Activated CD4-positive, alpha-beta T cell treated with anti-CD3 and anti-CD28 coated beads, Interleukin-2, amount 50 U/mL, for 48 hours (primary cell): Measurements from ENCODE around the gene CYLD.

Experiments used
- DNase-seq, 2 experiments: peaks; one replicate each; pipeline ENCODE4 v3.0.0-alpha.2; 2020

Gene CYLD

DNA sequence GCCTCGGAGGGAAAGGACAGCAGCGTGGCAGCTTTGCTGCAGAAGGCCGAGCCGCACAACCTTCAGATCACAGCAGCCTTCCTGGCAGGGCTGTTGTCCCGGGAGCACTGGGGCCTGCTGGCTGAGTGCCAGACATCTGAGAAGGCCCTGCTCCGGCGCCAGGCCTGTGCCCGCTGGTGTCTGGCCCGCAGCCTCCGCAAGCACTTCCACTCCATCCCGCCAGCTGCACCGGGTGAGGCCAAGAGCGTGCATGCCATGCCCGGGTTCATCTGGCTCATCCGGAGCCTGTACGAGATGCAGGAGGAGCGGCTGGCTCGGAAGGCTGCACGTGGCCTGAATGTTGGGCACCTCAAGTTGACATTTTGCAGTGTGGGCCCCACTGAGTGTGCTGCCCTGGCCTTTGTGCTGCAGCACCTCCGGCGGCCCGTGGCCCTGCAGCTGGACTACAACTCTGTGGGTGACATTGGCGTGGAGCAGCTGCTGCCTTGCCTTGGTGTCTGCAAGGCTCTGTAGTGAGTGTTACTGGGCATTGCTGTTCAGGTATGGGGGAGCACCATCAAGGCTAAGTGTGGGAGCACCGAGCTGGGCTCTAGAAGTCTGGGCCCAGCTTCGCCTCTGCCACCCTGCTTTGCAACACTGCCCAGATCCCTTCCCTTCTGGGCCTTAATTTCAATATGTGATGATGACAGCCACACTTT, 29.9 kb upstream of the CYLD start:
- DNase-seq, result no peak

DNA sequence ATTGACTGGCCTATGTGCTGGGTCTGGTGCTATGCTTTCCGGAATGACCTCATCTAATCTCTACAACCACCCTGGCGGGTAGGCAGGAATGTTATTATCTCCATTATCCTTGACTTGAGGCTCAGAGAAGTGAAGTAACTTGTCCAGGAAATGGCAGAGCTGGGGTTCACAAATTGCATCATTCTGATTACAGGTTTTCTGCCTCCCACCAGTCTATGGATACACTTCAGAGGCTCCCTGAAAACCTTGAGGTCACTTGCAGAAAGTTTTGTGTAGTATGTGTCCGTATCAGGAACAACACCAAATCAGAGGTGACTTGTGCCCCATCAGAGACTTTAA, 29.4 kb upstream of the CYLD start:
- DNase-seq, result no peak

DNA sequence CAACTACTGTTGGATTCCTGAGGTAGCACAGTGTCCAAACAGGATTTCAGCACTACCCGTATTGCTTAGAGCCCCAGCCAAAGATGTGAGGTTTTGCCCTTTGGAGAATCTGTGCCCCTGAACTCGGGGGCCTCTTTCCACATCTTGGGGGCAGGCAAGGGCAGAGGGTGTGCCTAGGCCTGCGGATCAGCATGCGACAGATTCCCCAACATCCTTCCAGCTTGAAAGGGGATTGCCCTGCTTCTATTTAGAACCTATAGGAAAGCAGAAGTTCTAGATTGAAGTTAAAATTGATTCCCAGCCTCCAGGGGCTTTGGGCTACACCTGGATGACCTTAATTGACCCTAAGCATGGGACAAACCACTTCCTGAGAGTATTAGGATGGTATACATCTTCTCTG, 28.9 kb upstream of the CYLD start:
- no peak for DNase-seq

DNA sequence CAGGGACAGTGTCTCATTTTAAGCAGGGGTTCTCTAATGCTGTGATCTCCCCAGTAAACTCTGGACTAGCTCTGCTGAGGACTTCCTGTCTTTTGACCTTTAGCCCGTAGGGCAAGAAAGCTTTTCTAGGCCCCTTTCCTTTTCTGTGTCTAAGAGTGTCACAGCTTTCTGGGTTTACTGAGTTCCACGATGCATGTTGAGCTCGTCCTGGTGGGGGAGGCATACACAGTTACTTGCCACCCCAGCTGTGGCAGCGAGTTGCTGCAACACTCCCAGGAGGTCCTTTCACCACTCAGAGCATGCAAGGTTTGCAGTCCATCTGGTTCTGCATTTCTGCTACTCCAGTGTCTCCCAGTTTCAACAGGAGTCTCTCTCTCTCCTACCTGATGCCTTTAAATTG, 24.8 kb upstream of the CYLD start:
- DNase-seq, result no peak

DNA sequence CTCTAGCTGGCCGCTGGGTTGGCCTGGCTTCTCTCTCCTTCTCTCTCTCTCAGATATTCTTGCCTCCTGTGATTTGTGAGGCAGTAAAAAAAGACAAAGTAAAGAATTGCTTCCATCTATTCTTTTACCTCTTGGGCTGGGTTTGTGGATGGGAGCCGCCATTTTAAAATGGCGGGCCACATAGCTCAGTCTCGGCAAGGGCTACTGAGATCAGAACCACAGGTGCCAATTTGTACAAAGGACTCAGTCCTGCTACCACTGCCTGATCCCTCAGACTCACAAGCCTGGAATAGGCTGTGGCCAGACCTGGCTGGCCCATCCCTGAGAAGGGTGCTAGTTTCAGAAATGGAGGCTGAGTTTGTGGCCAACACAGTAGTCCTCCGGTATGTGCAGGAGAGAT, 24.4 kb upstream of the CYLD start:
- no peak for DNase-seq

DNA sequence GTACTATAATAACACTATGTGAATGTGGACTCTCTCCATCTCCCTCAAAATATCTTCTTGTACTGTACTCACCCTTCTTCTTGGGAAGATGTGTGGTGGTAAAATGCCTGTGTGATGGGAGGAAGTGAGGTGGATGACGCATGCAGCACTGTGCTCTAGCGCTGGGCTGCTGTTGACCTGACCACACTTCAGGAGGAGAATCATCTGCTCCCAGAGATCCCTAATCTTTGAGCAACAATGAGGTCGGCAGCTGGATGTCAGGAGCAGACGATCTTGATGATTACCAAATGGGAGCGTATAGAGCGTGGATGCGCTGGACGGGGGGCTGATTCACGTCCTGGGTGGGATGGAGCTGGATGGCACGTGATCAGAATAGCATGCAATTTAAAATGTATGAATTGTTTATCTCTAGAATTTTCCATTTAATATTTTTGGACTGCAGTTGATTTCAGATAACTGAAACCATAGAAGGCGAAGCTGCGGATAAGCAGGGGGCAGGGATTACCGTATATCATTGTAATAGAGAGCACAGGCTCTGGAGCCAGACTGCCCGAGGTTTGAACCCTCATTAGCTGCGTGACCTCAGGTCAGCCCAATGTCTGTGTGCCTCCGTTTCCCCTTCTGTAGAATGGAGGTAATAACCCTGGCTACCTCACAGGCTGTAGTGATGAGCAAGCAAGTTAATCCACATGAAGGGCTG, 23.7 kb upstream of the CYLD start:
- no peak for DNase-seq

DNA sequence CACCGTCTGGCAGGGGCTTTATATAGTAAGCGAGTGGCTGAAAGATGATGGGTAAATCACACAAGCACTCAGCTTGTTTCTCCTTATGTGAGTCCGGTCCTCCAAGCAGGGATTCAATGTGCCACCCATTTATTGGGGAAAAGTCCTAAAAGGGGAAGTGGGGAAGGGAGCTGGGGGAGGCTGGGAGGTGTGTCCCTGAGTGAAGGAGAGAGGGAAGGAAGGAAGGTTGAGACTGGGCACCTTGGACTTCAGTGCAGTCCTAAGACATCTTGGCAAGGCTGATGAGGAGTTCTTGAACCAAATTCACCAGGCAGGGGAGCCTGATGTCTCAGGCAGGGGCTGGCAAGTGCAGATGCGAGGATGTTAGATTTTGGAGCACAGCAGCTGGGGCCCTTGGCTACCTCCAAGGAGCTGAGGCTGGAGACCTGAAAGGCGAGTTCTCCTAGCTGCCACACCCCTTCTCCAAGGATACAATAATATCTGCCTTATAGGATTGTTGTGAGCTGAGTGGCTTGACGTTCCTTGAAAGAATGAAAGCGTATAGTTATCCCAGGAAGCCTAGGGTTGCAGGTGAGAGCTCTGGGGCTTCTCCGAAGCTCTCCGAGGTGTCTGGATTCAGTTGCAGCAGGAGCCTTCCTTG, 23.0 kb upstream of the CYLD start:
- no peak for DNase-seq

DNA sequence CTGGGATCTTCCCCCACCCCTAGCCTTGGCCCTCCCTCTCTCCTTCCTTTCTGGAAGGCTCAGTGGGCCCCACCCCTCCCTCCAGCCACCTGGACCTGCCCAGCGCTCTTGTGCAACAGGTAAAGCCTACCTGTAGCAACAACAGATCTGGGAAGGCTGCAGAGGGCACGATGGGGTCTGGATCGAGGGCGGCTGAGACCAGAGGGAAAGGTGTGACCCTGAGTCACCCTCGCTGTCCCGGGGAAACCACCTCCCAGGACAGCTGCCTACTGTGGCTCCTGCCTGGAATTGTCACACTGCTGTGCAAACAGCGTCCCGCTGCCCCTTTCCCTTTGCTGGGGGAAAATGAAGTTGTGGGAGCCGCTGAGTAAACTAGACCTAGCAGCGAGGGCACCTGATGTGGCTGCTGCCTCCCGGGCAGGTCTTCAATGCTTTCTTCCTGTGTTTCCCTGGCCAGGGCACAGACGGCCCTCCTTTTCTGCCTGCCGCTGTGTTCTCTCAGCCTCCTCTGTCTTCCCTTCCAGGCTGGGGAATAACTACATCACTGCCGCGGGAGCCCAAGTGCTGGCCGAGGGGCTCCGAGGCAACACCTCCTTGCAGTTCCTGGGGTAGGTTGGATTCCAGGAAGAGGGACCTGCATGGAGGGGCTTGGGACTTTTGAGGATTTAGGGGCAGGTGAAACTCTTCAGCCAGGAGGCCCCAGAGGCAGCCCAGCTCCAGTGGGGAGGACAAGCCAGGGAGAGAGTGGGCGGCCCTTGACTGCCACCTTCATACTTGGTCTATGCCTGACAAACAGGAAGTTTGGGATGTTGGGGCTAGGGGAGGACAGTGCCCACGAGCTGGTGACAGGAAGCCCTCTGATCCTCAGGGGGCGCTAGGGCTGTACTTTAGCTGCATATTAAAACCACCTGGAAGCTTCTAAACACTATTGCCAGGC, 22.2 kb upstream of the CYLD start:
- no peak for DNase-seq

DNA sequence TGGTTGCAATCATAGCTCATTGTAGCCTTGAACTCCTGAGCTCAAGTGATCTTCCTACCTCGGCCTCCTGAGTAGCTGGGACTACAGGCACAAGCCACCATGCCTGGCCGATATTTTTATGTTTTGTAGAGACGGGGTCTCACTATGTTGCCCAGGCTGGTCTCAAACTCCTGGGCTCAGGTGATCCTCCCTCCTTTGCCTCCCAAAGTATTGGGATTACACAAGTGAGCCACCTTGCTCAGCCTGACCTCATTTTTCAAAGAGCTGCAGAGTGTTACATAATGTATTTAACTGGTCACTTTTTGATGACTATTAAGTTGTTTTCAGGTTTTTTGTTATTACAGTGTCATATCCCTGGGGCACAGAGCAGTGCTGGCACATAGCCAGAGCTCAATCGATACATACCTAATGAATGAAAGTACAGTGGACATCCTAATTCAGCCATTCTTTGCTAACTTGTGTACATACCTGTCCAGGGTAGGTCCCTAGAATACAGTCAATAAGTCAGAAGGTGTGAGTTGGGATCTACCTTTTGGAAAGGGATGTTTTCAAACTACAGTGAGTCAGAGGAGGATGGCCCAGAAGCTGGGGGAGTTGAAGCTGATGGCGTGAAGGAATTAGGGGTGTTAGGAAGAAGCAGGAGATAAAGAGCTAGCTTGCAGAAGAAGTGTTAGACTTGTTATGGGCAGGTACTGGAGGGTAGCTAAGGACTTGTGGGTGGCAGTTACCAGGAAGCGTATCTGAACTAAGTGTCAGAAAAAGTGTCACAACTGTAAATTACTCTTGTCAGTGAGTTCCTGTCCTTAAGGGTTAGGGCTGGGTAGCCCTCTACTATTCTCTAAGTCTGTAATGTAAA, 20.1 kb upstream of the CYLD start:
- DNase-seq, result no peak

DNA sequence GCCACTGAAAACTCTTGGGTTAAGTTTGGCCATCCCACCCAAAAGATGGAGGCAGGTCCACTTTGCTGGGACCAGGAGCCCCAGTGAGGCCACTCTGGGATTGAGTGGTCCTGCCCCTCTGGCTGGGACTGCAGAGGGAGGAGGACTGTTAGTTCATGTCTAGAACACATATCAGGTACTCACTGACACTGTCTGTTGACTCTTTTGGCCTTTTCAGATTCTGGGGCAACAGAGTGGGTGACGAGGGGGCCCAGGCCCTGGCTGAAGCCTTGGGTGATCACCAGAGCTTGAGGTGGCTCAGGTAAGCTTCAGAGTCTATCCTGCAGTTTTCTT, 19.5 kb upstream of the CYLD start:
- DNase-seq, result no peak

DNA sequence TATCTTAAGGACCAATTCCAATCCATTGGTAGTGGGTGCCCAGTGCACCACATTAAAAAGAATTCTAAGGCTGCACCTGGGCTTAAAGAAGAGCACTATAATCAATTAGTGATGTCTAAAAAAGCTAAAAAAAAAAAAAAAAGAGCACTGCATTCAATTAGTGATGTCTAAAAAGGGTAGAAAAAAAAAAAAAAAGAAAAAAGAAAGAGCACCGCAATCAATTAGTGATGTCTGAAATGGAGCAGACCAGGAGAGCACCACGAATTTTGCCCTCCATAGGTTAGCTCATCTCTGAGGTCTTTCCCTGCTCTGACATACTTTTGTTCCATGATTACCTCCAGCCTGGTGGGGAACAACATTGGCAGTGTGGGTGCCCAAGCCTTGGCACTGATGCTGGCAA, 18.9 kb upstream of the CYLD start:
- DNase-seq, result no peak

DNA sequence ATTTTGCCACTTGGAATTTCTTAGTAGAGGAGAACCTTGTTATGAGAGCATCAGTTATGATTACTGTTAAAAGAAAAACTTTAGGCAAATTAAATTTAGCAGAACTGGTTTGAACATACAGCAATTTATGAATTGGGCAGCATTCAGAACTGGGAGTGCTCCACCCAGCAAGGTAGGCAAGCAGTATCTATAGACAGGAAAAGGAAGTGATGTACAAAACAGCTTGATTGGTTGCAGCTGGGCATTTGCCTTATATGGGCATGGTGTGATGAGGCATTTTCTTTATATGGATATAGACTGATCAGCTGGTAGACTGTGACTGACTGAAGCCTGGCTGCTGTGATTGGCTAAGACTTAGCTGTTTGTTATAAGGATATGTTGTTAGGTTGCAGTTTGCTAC, 17.6 kb upstream of the CYLD start:
- DNase-seq, result no peak

DNA sequence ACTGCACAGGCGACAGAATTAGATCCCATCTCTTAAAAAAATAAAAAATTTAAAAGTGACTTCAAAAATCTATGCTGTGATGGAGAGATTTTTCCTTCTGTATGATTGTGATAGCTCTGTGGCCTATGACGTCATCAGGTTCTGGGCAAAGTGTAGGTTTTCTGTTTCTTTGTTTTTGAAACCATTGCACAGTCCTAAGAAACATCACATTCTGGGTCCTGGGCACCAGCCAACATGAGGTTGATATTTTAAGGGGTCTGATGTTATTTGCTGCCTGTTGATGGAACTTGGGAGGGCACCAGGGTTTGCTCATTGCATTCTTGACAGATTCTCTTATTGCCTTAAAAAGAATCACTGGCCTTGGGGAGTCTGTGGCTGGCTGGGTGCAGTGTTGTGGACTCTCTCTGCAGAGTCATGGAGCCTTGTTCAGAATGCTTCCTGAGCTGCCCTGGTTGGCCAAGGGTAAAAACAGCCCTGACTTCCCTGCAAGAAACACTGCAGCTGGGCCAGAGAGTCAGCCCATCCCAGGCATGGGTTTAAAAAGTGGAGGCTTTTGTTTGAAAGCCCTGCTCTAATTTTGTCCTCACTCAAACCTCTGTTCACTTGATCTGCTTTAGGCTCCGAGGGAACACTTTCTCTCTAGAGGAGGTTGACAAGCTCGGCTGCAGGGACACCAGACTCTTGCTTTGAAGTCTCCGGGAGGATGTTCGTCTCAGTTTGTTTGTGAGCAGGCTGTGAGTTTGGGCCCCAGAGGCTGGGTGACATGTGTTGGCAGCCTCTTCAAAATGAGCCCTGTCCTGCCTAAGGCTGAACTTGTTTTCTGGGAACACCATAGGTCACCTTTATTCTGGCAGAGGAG, 10.5 kb upstream of the CYLD start:
- DNase-seq, result no peak

DNA sequence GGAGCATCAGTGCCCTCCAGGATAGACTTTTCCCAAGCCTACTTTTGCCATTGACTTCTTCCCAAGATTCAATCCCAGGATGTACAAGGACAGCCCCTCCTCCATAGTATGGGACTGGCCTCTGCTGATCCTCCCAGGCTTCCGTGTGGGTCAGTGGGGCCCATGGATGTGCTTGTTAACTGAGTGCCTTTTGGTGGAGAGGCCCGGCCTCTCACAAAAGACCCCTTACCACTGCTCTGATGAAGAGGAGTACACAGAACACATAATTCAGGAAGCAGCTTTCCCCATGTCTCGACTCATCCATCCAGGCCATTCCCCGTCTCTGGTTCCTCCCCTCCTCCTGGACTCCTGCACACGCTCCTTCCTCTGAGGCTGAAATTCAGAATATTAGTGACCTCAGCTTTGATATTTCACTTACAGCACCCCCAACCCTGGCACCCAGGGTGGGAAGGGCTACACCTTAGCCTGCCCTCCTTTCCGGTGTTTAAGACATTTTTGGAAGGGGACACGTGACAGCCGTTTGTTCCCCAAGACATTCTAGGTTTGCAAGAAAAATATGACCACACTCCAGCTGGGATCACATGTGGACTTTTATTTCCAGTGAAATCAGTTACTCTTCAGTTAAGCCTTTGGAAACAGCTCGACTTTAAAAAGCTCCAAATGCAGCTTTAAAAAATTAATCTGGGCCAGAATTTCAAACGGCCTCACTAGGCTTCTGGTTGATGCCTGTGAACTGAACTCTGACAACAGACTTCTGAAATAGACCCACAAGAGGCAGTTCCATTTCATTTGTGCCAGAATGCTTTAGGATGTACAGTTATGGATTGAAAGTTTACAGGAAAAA, 9.7 kb upstream of the CYLD start:
- DNase-seq, result no peak

DNA sequence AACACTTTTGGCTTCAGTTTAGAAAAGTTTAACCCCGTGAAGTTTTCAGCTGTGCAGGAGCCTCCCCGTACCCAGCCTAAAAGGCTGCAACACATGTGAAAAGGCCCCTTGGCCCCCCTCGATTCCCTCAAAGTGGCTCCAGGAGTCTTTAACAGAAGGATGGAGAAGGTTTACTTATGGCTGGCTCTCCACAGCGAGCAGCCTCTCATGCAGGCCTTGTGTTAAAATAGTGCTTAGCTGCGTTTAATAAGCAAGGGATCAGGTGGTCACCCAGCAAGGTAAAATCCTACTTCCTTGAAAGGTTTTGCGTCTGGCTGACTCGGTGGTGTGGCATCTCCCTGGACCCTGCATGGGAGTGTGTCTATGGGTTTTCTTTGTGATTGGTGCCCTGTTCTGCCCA, 8.4 kb upstream of the CYLD start:
- no peak for DNase-seq

DNA sequence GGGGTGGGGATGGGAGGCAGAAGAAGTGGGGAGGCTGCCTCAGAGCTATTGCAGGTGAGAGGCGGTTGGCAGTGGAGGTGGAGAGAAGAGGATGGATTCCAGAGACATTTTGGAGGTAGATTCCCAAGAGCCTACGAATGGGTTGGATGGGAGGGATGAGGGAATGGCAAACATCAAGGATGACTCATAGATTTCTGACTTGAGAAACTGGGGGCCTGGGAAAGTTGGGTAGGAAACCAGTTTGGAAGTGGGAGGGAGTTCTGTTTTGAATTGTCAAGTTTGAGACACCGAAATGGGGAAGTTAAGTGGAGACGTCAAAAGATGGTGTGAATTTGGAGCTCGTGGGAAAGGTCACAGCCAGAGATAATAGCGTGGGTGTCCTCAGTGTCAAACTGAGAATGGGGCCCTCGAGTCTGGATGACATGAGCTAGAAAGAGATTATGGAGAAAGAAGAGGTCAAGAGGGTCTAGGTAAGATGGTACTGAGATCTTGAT, 6.2 kb upstream of the CYLD start:
- DNase-seq, result peak in 1 of 2 experiments; percentile 46

DNA sequence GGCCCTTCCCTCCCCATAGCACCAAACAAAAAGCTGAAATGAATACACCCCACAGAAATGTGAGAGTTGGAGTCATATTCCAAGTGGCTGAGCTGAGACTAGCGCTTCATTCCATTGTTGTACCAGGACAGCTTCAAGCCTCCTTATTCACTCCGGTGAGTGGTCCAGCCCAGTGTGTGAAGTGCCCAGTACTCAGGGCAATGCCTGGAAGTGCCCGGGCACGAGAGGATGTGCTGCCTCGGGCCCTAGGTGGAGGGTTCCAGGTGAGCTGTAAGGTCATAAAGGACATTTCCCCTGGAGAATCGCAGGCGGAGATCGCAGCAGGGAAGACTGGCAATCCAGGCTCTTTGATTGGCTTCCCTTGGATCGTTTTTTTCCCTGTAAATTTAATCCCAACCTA, 5.4 kb upstream of the CYLD start:
- no peak for DNase-seq

DNA sequence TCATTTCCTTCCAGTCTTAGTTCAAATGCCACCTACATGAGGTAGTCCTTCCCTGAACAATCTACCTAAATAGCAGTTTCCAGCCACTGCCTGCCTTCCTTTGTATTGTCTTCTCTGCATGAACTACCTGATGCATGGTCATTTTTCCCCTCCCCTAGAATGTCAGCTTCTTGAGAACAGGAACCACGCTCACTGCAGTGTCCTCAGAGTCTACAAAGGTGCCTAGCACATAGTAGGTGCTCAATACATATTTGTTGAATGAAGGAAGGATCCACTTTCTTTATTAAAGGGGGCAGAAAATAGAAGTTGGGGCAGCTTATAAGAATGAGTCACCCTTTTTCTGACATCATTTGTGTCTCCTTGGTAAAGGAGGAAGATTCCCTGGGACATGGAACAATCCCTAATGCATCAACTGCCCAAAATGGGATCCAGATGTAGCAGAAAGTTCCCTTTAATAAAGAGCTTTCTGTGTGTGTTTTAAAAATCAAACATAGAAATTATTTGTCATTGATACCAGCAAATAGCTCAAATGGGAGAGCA, 4.4 kb upstream of the CYLD start:
- DNase-seq, result no peak

DNA sequence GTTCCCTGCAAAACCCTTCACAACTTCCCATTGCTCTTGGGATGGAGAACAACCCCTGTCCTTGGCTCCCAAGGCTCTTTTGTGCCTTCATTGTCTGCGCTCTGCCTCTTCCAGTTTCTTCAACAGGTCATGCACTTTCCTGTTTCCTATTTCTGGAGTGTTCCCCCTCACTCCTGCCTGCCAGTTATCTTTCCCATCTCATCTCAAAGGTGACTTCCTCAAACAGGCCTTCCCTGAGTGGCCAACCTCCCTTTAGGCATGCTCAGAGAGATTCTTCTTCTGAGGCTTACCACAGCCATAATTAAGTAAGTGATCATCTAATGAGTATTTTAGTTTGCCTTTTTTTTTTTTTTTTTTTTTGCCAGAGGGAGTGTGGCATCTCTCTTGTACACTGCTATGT, 2.9 kb upstream of the CYLD start:
- no peak for DNase-seq

DNA sequence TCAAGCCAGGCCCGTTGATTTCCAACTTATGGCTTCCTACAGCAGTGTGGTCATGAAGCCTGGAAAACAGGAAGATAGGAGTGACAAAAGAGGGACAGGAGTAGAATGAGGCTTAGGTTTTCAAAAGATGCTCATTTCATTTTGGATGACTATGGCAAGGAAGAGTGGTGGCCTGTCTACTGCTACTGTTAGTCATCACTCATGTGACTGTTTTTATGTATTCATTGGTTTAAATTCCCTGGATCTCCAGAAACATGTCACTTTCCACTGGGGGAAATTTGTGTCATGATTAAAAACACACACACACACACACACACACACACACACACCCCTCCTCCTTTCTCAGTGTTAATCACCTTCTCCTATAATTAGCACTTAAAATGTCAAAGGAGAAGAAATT, 1.1 kb upstream of the CYLD start:
- no peak for DNase-seq
